ENCODE measurements around the gene S1PR5. TPM values are rescaled to one million over a fixed set of nuclear protein-coding genes. Genes with fewer than 3 reads are reported as not detected.

S1PR5 gene
- total RNA-seq, 4 donors from 2014 or later = 34.9 to 64.0 (median 42.3) TPM

DNA sequence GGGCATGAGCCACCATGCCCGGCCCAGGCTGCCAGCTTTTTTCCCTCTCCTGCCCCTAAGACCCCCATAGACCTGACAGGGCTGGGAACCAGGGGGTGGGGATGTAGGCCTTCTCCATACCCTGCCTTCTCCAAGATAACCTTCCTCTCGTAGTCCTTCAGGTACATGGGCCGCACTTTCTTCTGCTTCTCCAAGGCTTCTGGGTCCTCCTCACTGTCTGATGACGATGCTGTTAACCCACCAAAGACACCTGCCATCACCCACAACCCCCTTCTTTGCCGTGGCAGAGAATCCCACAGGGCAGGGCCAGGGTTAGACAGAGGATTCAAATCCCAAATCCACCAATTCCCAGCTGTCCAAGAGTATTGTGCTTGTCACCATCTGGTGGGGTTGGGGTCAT is 45.4 kb upstream of the S1PR5 start:
- intact Hi-C loops (cut with DNase I; ENCODE audit: low total_unique reads) = no loop called here
- no peak for TF ChIP-seq POLR2A (IDR thresholded peaks at IDR 0.05)
- no peak for TF ChIP-seq CTCF (IDR thresholded peaks at IDR 0.05)
- DNase-seq (ENCODE audit: low spot score in 2 of 2) = no peak
- H3K4me3 ChIP-seq (ENCODE audit: low read depth, poor library complexity, severe bottlenecking) = no peak overlapping the region
- 82 to 96% methylated on average over 5 of the region's 5 CpGs for WGBS, 2 donors

- H3K4me3 ChIP-seq (ENCODE audit: low read depth, poor library complexity, severe bottlenecking) = no peak overlapping the region
- no peak for DNase-seq (ENCODE audit: low spot score in 2 of 2)
- no peak for TF ChIP-seq CTCF (IDR thresholded peaks at IDR 0.05)
- 89 to 90% methylated on average over 7 of the region's 7 CpGs for WGBS, 2 donors
- intact Hi-C loops (cut with DNase I; ENCODE audit: low total_unique reads) = no loop called here
Observed at GRCh38 chr19:10560154-10560553, 42.9 kb upstream of the S1PR5 start.

DNA sequence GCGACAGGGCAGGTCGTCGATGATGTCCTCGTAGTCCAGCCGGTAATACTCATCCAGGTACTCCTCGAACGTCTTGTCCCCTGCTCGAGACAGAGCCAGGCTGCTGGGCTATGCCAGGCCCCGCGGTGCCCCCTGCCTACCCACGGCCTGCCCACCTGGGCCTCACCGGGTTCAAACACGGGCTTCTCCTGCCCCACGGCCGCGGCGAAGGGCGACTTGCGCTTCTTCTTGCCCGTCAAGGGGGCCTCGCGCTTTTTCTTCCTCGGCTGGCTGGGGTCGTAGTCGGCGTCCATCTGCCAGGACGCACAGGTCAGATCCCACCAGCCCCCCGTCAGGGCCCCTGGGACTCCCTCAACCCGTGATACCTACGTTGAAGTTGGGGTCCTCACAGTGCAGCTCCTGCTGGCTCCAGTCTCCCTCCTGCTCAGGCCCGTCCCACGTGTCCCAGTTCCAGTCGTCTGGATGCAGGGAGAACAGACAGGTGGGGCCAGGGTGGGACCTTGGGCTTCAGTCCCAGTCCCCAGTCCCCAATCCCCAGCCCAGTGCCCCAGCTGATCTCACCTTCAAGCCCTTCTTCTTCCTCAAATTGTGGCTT is 40.5 kb upstream of the S1PR5 start:
- no peak overlapping the region for H3K4me3 ChIP-seq (ENCODE audit: low read depth, poor library complexity, severe bottlenecking)
- TF ChIP-seq CTCF (IDR thresholded peaks at IDR 0.05) (no peak), POLR2A (IDR thresholded peaks at IDR 0.05) (no peak)
- DNase-seq (ENCODE audit: low spot score in 2 of 2) = no peak
- 92 to 93% methylated on average over 32 to 33 of the region's 33 CpGs for WGBS, 2 donors
- intact Hi-C loops (cut with DNase I; ENCODE audit: low total_unique reads) = loop anchor here (10.0 kb wide), 1 partner anchor 53 kb away; the partner anchor contains the start of gene KEAP1

- no peak for DNase-seq (ENCODE audit: low spot score in 2 of 2)
- 36 to 58% methylated on average over 7 of the region's 7 CpGs for WGBS, 2 donors
- H3K4me3 ChIP-seq (ENCODE audit: low read depth, poor library complexity, severe bottlenecking) = no peak overlapping the region
- TF ChIP-seq POLR2A (IDR thresholded peaks at IDR 0.05) = no peak
- TF ChIP-seq CTCF (IDR thresholded peaks at IDR 0.05) = no peak
- intact Hi-C loops (cut with DNase I; ENCODE audit: low total_unique reads) = loop anchor here (10.0 kb wide), 1 partner anchor 51 kb away; the partner anchor contains the start of gene KEAP1
Observed at GRCh38 chr19:10555610-10555973, 38.3 kb upstream of the S1PR5 start.

- no peak for TF ChIP-seq CTCF (IDR thresholded peaks at IDR 0.05)
- no peak for TF ChIP-seq POLR2A (IDR thresholded peaks at IDR 0.05)
- 62% methylated on average over 30 of the region's 30 CpGs for WGBS, 2 donors
- intact Hi-C loops (cut with DNase I; ENCODE audit: low total_unique reads) = loop anchor here (10.0 kb wide), 1 partner anchor 50 kb away; the partner anchor contains the start of gene KEAP1
- no peak overlapping the region for H3K4me3 ChIP-seq (ENCODE audit: low read depth, poor library complexity, severe bottlenecking)
- DNase-seq (ENCODE audit: low spot score in 2 of 2) = no peak
Observed at GRCh38 chr19:10554760-10555609, 37.7 kb upstream of the S1PR5 start.

Data from lower leg skin (tissue), 4 donors.